Measurements from ENCODE around the gene ARHGAP27.
A peak's percentile ranks its signal among the peaks of the same experiment; 100 is the strongest.
"Not testable (repeated sequence)": the region's sequence is repeated elsewhere in the genome, so short reads cannot be mapped to it uniquely, and the experiment has no call there.

Gene ARHGAP27

DNA sequence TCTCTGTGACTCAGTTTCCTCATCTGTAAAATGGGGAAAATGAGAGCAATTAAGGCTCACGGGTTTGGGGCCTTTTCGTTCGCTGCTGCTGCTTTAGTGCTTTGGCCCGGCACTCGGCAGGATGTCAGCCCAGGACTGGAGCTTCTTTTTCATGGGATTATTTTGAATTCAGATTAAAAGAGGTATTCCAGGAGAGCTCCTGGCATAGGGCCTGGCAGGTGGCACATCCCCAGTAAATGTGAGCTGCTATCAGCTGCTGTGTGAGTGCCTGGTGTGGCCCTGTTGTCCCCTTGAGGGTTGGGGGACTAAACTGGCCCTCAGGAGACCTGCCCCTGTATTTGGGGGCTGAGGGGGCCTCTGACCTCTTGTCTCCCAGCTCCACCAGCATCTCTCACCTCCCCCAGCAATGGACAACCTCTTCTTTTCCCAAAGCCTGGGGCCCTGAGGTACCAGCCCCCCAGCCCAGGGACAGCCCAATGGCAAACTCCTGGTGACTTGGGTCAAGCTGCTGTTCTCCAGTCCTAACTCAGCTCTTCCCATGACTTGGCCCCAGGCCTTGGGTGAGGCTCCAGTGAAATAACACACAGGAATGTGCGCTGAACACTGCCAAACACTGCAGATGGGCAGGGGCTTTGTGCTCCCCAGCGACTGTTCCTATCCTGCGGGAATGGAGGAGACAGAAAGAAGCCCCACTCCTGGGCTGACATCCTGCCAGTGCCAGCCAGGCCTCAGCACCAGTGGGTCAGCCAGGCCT is 14.4 kb upstream of the ARHGAP27 start:
- DNase-seq: not testable (repeated sequence)

DNA sequence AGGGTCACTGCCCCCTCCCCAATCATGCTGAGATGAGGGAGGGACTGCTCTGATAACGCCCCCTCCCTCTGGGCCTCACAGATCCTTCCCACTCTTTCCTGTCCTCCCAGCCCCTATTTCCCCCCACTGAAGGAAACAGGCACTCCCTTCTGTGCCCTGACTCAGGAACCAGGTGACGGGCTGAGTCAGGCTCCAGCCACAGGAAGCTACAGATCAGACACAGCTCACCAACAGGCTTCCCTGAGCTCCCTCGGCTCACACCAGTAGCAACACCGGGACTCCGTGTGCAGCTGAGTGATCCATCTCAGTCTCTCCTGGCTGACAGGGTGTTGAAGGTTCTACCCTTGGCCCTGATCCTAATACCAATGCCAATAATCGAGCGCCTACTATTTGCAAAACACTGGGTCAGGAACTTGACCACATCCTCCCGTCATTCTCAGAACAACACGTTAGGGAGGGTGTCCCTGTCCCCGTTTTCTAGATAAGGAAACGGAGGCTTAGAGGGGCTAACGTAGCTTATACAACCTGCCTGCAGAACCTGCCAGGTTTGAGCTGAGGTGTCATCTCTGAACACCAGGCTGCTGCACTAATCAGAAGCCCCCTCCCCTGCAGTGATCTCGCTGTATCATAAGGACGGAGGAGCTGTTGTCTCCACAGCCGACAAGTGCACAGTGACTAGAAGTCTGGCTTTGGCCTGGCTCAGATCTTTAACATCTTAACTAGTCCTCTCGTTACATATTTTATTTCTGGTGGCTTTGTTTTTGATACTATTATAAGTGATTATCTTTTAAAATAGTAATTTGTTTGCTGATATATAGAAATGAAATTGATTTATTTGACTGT is 13.5 kb upstream of the ARHGAP27 start:
- DNase-seq: peak in 1 of 2 donors; percentile 30

DNA sequence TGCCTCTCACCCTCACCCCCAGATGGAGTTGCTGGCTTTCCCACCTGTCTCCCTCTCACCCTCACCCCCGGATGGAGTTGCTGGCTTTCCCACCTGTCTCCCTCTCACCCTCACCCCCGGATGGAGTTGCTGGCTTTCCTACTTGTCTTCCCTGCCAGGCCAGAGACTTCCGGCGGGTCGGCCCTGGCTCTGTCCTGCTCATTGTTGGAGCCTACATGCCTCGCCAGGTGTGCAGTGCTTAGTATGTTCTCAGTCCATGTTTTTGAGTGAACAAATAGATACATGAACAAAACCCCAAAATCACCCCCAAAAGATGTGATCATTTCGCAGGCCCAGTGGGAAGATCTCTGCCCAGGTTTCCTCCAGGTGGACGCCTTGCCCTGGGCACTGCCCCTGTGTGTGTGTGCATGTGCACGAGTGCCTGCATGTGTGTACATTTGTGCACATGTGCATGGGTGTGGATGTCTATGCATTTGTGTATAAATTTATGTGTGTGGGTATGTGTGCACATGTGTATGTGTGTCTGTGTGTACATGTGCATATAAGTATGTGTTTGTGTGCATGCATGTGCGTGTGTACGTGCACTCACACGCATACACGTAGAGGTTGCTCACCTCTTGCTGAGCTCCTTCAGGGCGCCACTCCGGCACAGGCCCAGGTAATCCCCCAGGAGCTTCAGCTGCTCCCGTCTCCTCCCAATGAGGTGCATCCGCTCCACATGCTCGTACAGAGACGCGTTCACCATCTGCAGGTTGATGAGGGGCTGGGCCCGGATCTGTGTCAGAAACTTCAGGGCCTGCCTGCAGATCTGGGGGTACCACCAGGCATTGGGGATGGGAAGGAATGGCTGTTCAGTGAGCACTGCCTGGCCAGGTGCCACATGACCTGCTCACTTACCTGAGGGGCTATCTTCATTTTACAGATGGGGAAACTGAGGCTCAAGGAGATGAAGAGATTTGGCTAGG is 12.5 kb upstream of the ARHGAP27 start:
- not testable (repeated sequence) for DNase-seq

DNA sequence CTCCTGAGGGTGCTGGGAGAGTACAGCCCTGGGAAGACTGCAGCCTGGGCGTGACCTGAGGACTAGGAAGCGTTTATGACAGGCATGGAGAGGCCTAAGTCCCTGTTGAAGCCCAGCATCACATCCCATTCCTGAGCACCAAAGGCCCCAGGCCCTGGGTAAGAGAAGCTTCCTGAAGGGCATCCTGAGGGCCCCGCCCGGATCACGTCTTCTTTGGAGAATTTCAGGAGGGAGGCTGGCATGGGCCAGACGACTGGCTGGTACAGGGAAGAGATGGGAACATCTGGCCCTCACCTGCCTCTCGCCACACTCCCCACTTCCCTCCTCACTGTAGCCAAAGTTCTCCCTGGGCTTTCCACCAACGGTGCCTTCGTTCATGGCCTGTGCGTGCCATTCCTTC is 11.6 kb upstream of the ARHGAP27 start:
- DNase-seq: not testable (repeated sequence)

DNA sequence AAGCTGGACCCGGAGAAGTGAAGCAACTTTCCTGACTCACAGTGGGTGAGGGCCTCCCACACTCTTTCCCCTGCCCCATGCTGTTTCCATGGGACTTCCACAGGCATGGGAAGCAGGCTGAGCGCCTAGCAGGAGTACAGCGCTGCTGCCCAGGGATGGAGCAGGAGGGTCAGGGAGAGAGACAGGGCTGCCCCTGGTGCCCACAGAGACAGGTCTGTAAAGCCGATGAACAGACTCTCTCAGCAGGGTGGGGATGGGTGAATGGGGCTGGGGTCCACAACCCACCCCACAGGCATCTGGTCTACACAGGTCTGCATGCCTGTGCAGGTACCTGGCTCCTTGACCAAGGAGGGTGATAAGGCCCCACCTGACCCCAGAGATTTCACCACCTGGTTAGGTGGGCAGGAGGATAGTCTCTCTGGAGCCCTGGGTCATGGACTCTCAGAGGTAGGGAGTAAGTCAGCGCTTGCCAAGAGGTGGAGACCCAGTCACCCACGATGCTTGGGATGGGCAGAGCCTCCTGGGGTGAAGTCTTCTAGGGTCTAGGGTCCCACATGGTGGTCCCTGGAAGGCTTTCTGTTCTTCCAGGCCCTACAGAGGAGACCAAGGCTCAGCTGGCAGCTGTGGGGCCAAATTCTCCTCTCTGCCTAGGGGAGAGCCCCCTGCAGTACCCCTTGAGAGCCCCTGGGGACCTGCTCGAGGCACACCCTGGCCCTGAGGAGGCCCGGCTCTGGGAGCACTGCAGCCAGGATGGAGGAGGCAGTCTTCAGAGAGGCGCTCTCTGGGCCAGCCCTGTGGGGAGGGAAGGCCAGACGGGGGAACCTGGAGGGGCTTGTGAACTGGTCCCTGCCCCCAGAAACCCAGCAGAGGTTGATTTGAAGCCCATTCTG is 10.9 kb upstream of the ARHGAP27 start:
- not testable (repeated sequence) for DNase-seq

DNA sequence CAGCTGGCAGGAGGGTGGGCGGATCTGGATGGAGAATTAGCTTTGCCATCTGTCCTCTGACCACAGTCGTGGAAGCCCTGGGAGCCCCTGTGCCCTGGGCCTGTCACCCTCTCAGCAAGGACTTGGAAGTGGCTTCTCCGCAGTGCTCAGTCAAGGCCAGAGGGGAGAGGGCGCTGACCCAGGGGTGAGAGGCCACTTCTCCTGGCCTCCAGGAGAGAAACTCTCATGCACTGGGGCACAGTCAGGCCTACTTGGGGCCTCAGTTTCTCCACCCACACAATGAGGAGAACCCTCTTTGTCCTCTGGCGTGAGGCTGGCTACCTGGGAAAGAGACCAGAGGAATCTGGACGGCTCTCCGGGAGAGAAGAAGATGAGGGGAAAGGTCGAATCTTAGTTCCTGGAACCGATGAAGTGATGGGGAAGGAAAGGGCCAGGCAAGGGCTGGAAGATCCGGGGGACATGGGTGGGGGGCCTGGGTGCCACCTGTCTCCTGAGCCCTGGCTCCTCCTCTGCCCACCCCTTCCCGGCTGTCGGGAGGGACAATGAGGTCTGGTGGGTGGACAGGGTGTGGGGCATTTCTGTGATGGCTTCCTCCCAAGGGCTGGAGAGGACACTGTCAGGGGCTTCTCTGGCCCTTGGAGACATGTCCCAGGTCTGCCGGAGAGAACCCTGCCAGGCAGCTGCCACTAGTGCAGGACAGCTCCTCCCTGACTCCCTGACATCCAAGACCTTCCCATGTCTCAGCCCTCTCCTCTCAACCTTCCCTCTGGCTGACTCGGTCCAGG is 9.0 kb upstream of the ARHGAP27 start:
- DNase-seq: no peak

DNA sequence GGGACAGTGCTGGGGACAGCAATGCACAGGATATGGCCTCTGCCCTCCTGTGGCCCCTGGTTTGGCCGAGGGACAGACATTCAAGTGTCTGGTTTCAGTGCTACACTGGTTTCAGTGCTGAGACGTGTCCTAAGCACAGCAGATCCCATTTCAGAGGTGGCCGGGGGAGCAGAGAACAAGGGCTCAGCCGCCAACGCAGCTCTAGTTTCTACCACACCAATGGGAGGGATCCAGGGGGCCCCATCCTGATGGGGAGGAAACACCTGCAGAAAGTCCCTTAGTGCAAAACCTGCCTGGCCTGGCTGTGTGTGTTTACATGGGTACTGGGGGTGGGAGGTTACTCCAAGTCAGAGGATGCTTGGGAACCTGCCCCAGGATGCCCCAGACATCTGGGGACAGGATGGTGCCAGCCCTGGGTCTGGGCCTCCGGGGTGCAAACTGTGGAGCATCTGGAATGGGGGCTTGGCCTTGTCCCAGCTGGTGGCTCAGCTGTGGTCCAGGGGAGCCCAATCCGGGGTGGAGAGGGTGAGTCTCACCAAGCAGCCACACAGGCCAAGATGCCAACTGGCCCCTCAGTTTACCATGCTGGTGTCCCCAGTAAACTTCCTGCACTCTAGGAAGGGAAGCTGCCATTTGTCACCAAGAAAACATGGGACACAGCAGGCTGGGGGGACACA is 8.3 kb upstream of the ARHGAP27 start:
- DNase-seq: not testable (repeated sequence)

DNA sequence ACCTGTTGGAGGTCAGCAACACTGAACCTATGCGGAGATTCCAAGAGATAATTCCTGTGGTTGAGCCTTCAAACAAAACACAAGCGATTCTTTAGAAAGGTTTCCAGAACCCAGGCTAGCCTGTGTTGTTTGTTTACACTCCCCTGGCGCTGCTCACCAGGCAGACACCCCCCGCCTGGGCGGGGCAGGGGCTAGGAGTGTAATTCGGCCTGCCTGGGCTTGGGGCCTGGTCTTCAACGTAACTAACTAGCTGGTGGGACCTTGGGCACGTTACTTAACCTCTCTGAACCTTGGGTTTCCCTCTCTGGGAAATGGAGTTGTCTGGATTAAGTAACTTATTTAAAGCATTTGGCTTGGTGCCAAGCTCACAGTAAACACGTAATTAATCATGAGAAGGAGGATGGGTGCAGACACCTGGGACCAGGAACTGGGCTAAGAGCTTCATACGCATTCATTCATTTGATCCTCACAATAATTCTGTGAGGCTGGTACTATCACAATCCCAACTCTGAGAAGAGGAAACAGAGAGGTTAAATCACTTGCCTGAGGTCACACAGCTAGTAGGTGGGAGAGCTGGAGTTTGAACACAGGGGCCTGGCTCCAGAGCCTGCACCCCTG is 7.6 kb upstream of the ARHGAP27 start:
- DNase-seq: no peak

DNA sequence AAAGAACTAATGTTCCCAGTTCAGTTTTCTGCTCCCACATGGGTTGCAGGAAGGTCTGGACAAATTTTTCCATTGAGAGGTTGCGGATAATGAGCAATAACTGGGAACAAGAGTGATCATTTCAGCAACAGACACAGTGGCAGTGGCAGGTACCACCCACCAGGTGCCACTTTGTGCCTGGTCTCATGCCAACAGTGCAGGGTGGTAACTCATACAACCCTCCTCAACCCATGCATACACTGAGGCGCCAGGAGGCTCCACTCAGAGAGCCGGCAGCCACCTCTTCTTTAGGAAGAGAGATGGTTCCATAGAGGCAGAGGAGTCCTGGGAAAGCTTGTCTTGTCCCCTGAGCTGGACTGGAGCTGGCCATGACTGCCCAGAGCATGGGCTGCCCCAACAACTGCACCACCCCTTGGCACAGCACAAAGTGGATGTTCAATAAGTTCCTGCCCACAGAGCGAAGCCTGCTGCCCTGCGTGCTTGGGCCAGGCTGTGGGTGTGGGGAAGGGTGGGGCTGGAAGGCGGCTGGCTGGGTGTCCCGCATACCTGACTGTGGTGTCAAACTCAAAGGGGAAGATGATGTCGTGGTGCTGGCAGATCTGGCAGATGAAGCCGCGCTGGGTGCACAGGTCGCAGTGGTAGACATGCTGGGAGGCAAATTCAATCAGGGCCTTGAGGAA is 6.4 kb upstream of the ARHGAP27 start:
- no peak for DNase-seq

DNA sequence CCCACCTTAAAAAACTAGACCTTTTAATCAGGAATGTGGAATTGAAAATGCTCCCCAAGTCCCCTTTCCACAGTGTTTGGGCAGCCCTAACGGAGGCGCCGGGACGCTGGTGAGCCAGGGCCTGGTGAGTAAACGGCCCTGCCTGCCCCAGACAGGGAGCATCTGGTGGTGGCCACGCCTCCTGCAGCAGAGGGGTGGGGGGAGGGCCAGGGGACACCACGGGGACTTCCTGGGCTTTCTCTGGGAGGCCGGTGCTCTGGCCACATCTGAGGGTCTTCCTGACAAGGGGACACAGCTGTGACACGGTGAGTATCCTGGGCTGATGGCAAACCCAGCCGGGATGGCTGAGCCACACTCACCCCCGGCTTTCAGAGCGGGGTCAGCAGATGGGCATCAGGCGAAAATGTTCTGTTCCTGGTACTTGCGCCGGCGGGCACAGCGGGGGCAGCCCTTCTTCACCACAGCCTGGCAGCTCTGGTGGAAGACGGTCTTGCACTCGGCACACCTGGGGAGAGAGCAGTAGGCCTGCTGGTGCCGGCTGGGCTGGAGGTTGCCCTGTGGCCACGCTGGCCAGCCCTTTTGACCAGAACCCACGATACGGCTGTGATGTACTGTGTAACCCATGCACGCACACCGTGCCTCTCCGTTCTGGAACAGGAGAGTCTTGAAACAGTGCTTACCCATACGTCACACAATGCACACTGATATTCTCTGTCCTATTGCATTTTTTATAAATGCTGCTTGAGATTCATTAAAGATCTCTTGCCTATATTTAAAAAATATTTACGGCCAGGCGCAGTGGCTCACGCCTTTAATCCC is 5.0 kb upstream of the ARHGAP27 start:
- DNase-seq: no peak

DNA sequence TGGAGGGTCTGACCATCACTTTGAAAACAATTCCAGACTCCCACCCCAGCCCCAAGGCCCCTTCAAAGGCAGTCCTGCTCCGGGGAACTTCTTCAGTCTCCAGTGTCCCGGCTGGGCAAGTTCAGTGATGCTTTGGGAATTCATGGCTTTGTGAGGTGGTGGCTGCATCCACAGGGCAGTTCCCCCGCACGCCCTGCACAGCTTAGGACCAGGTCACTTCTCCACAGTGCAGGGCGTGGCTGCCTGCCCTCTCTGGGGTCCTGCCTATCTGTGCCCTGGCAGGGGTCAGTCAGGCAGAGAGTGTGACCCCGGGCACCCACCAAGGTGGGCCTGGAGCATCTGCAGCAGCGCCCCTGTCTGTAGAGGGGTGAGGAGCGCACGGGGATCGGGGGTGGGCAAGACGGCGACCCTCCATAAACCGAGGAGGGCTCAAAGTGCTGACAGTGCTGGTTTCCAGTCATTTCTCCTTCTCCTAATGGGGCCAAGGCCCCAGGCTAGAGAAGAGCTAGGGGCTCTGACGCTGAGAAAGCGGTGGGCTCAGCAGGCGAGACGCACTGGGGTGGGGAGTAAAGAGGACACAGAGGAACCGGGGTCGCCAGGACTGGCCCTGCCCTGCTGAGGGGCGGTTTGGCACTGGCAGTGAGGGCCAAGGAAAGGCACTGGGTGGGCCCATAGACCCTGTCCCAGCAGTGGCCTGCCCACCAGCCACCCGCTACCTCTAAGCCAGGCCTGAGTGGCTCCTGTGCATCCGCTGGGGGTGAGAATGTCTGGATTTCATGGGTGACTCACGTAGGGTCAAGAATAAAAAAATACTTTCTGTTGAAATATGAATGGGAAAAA is 4.2 kb upstream of the ARHGAP27 start:
- DNase-seq: no peak

DNA sequence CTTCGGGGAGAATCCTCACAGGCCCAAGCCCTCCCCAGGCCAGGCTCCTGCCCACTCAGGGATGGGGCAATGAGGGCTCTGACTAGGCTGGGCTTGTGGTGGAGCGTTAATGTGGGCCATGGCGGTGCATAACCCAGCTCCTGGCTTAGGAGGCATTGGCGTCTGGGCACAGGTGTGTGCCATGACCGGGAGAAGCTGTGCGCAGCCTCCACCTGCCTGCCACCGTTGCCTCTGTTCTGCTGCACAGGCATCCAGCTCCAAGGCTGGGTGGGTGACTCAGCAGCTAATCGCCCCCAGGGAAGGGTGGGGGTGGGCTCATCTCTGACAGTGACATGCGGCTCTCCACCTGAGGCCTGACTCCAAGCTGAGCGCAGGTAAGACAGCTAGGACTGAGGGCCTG is 3.5 kb upstream of the ARHGAP27 start:
- no peak for DNase-seq

DNA sequence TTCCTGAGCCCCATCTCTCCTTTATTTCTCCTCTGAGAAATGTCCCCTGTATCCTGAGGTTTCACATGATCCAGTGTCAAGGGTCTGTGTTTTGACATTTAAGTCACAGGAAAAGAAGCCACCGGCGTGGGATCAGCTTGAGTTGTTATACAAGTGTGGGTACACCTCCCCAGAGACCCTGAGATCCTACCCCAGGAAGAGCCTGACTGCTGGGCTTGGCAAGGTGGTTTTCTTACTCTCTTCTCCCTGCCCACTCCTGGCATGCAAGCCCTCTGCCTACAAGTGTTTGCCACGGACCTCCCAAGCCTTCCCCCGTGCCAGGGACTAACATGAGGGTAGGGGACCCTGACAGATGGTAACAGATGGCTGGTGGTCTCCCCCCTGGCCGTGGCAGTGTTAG is 2.8 kb upstream of the ARHGAP27 start:
- DNase-seq: no peak

DNA sequence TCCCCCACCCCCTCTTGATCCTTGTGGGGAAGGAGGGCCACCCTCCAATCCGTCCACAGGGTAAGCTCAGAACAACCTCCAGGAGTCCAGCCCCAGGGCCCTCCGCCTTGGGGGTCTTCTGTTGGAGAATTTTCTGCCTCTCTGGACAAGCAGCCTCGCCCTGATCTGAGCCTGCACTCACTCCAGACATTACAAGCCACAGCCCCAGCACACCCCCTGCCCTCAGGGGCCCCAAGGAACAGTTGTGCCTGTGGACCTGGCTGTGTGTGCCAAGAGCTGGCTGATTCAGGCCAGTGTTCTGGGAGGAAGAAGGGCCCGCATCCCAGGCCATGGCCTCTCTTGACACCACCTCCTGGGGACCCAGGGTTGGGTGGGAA is 477 bp upstream of the ARHGAP27 start:
- no peak for DNase-seq

DNA sequence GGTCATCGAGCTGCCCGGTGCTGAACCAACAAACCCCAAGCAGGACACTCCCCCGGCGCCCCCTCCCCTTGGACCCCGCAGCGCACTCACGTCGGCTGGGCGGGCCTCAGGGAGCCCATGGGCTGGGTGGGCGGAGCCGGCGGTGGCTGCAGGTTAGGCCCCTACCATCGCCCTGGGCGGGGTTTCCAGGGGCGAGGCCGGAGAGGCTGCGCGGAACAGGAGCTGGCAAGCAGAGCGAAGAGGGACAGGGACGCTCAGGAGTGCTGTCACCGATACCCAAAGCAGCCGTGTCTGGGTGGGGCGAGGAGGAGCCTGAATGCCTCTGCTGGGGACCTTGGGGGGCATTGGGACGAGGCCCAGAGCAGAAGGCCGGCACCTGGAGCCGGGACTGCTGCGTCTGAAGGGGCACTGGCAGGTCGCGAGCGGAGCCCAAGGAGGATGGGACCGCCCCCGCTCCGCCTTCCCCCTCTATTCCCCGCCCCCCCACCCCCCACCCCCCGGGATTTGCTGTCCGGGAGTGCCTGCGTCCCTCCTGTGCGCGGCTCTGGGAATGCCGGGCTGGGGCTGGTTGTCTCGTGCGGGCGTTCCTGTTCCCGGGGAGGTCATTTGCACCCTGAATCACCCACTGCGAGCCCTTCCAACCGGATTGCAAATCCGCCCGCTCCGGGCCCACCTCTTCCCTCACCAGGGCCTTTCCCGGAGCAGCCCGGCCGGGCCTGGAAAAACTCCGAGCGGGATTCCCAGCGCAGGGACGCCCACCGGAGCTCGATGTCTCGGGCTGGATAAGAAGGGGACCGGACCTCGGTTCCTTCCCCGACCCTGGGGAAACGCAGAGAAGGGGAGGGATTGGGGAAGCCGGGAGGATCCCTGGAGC is 902 bp downstream of the ARHGAP27 start:
- peak; percentile 77 to 81 for DNase-seq

DNA sequence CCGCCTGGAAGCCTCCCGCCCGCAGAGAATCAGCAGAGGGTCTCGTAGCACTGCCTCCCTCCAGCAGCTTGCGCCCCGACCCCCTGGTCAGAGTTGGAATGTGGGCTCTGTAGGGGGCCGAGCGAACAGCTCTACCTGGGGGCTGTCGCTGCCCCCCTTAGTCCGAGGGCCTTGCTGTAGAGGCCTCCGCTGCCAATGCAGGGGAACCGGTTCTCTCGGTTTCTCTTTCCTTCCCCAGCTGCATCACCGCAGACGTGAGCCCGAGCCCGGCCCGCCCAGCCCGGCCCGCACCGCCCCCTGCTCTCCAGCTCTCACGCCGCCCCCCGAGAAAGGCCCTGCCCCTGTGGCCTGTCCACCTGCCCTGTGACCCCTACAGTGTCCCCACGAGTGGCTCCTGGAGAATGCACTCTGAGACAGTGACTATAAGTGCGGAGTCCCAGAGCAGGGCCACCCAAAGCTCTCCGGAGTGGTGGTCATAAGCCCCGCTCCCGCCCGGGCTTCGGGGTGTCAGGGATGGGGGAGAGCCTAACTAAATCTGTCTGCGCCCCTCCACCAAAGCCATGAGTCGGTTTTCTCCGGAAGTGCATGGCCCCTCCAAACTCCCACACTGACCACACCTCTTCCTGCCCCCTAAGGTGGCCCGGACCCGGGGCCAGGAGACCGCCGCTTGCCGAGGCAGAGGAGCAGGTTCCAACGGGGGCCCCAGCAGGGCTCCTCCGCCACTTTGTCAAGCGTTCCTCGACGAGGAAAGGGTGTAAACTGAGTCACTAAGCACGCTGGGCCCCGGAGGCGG is 1.7 kb downstream of the ARHGAP27 start:
- DNase-seq: peak; percentile 57 to 61

Data from CD4-positive, alpha-beta T cell treated with Interferon alpha-2 for 1 hour (primary cell).